SK-N-DZ (cell line): ENCODE data around the gene PAQR4.

Experiments used
- DNase-seq: peaks from one replicate; pipeline ENCODE4 v3.0.0-alpha.2; 2015; ENCODE audit warnings: low spot score

PAQR4 gene

DNA sequence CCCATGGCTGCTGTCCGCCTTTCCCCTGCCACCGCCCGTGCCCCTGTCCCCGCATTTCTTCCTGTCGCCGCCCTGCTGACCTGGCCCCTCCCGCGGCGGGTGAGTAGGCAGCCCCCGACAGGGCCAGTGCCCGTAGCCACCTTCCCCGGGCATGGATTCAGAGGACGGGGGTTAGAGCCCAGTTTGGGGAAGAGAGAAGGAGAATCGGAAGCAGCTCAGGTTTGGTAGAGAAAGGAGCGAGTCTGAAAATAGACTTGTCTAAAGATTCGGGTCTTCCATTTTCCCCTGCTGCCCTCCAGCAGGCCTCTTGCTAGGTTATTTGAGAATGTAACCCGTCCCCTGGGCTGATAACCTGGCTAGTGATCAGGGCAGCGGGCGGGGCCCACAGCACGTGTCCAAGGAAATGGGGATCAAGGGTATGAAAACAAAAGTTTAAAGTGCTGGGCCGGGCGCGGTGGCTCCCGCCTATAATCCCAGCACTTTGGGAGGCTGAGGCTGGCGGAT, 35.7 kb downstream of the PAQR4 start:
- DNase-seq, result no peak

DNA sequence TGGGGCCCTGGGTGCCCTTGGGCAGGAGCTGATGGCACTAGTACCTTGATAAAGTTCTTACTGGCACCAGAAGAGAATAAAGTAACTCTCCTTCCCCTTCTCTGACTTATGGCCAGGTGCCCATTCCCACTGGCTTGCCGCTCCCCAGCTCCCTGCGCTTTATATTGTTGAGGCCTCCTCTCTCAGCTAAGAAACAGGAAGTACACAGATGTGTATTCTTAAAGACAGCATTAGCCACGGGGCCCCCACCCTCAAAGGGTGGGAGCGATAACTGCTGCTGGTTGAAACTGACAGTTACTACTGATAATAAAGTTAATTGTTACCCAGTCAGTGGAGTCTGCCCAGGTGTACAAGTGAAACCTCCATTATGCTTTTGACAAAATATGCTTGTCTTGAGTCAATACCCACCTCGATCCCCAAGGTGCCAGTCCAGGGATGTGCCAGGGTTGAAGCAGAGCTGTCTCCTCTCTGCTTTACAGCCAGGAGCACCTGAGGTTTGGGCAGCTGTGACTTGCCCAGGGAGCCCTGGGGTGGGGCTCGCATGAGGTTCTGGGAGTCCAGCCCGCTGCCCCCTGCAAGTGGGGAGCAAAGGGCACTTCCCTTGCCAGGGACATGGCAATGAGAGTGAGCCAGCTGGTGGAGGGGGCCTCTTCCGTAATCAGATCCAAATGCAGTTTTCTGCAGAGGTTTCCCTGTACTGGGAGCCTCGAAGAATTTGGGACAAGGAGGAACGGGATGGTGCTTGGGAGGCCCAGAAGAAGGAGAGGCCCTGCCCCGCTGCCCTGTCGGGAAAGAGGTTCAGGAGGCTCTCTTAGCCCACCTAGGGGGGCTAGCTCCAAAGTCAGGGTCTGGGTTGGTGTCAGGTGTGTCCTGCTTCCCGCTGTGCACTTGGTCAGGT, 38.2 kb downstream of the PAQR4 start:
- DNase-seq, result no peak

DNA sequence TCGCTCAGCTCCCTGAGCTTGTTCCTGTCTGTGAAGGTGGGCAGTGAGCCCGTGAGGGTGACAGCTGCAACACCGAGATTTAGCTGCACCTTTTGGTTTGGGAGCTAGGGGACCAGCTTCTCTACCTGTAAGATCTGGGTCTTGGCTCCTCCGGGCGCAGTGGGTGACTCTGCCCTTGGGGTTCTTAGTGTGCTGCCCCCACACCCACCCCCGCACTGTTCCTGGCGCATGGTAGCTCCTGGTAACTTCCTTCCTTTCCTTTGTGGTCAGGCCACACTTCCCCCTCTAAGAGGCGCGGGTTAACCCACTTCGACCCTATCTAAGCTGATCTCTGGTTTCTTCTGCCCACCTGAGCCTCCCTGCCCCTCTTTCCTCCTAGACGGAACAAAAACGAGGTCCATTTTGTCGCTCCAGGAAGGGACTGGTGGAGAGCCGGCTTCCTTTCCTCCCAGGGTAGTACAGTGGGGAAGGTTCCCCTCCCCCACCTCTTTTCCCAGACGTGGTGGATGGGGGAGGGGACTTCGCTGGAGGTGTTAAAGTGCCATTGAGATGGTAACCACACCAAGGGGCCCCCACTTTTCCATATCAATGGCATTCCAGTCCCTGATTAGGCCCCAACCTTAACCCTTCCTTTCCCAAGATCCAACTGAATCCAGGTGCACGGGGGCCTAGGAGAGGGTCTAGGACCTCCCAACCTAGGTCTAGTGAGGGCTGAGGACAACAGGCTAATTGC, 39.0 kb downstream of the PAQR4 start:
- DNase-seq, result no peak

DNA sequence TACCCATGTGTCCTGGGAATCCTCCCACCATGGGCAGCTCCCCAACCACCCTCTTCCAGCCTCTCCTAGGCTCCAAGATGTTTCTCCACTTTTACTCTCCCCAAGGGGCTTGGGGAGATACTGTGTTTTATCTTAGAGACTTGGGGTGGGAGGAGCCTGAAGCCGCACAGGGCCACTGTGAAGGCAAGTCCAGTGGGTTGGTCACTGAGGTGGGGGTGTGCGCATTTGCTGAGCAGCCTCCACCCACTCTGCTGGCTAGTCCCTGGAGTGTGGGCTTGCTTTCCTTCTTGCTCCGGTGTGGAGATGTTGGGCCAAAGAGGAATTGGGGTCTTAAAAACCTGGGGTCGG, 39.5 kb downstream of the PAQR4 start:
- no peak for DNase-seq

DNA sequence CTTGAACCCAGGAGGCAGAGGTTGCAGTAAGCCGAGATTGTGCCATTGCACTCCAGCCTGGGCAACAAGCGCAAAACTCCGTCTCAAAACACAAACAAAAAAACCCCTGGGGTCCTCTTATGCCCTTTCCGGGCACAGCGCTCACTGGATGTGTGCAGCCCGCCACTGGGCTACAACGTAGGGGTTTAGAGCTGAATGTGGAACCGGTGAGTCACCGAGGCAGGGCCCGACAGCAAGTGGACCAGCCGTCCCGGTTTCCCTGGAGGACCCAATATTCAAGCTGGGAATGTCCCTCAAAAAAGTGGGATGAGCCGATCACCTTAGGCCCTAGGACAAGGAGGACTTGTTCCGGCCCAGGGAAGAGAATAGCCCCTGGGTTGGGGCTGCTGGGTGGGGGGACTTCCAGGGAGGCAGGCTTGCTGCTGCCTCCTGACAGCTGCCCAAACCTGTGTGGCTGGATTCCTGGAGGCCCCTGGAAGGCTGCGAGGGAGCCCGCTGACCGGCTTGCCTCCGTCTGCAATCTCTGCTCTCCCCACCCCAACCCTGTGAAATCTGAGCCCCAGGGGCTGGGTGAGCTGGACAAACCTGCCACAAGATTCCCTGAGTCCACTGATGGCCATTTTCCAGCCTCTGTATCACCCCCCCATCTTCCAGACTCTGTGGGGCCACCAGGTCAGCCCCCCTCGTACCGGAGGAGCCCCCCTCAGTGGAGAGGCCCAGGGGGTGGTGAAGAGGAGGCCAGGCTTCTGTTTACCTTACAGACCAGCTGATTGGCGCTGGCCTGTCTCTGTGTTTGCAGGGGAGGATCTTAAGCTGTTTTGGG, 40.6 kb downstream of the PAQR4 start:
- no peak for DNase-seq

DNA sequence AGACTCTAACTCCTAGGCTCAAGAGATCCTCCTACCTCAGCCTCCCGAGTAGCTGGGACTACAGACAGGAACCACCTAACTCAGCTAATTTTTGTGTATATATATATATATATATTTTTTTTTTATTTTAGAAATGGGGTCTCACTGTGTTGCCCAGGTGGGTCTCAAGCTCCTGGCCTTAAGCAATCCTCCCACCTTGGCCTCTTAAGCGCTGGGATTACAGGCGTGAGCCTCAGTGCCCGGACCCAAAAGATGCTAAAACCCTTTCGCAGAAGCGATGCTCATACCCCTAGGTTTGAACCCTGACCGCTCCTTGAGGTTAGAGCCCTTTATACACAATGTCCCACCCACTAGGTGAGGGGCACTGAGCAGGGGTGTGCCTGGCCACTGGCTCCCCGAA, 41.4 kb downstream of the PAQR4 start:
- no peak for DNase-seq

DNA sequence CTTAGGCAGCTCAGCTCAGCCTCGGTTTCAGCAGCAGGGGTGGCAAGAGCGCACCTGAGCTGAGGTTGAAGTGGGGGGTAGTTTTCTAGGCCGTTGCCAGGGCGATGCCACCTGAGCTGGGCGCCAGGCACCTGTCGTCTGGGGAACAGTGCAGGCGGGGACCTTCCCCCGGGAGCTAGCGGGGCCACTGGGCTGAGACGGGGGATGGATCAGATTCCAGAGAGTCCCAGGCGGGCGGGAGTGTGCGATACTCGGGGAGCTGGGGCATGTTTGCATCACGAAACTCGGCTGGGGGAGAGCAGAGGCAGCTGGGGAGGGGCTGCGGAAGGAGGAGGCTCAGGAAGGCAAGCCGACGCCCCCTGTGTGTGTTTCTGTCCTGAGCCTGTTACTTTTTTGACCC, 43.1 kb downstream of the PAQR4 start:
- no peak for DNase-seq

DNA sequence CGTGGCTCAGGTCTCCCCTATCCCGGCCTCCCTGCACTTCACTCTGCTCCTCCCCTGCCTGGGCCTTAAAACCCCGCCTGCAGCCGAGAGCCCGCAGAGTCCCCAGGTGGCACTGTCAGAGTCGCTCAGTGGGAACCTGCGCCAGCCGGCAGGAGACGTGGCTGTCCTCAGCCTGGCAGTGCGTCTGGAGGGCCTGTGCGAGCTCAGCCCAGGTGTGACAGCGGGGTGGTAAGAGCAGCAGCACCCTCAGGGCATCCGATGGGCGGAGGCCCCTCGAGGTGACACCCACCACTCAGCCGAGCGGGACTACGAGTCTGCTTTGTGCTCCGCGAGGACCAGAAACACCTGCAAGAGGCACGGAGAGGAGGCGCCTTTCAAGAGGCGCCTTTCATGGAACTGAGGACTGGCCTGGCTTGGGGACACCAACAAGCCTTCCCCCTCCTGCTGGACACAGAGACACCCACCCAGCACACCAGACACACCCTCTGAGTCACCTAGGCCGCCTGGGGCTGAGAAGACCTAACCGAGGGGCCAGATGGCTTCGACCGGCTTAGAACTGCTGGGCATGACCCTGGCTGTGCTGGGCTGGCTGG, 43.8 kb downstream of the PAQR4 start, which contains the start of gene CLDN9:
CLDN9 (plus strand) TSS at position 96 of the 593 bp plus-strand sequence; CDS start at position 536, 440 bp downstream.
- DNase-seq, result no peak

DNA sequence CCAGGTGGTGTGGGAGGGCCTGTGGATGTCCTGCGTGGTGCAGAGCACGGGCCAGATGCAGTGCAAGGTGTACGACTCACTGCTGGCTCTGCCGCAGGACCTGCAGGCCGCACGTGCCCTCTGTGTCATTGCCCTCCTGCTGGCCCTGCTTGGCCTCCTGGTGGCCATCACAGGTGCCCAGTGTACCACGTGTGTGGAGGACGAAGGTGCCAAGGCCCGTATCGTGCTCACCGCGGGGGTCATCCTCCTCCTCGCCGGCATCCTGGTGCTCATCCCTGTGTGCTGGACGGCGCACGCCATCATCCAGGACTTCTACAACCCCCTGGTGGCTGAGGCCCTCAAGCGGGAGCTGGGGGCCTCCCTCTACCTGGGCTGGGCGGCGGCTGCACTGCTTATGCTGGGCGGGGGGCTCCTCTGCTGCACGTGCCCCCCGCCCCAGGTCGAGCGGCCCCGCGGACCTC, 44.4 kb downstream of the PAQR4 start:
- no peak for DNase-seq

DNA sequence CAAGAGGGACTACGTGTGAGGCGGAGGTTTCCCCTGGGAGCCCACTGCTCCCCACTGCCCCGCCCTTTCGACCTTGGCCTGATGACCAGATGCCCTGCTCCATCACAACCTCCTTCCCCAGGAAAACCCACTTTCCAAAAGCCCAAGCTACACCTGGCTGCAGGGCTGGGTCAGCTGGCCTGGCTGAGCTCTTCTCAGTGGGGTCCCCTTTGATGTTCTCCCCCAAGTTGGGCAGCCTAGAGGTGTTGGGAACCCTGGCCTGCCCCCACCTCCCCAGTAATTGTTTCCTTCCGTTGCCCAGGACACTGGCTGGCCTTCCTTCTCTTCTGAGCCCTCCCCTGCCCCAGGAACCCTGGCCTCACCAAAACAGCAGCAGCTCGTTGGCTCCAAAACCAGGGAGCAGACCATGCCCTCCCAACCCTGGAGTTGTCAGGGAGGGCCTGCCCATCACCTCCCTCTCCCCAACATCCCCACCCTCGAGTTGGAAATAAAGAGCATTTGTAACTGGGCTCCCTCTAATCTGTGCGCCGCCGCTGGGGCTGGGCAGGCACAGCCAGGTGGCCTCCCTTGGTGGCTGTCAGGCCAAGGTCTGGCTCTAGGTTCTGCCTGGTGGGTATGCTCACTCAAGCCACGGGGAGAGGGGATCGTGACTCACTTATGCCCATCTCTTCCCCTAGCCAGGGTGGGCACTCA, 45.0 kb downstream of the PAQR4 start:
- no peak for DNase-seq

DNA sequence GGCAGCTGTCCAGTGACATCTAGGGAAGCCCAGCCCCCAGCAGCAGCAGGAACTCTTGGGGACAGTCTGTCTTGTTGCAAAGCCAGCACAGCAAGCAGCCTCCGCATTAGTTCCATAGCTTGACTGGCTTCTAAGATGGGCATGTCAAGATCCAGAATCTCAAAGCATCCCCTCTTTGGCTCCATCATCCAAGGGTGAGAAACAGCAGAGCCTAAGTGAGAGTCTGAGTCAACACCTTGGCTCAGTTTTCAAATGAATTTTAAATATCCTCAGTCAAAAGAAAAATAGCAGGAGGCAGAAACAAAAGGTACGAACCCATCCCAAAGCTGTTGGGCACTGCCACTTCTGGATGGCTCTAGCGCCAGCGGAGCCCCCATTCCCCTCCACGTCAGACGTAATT, 45.8 kb downstream of the PAQR4 start:
- no peak for DNase-seq

DNA sequence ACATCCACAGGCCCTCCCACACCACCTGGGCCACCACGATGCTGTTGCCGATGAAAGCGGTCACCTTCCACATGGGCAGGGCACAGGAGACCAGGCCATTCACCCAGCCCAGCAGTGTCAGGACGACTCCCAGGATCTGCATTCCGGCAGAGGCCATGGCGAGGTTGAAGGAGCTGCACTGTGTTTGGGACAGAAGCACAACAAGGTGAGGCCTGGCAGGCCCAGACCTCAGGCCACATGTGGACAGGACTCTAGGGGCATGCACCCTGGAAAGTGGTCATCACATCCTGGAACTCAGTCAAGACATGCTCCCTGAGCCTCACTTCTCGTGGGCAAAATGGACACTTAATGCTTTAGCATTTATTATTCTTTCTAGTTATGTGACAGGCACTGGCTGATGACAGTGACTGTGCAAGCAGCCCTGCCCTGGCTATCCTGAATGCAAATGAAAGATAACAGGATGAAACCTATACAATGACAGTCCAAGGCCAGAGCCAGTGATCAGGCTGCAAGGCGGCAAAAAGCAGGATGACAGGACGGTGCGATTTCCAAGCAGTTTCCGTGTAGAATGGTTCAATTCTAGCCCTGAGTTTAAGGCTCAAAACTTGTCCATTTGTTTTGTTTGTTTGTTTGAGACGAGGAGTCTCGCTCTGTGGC, 46.8 kb downstream of the PAQR4 start:
- DNase-seq, result no peak

DNA sequence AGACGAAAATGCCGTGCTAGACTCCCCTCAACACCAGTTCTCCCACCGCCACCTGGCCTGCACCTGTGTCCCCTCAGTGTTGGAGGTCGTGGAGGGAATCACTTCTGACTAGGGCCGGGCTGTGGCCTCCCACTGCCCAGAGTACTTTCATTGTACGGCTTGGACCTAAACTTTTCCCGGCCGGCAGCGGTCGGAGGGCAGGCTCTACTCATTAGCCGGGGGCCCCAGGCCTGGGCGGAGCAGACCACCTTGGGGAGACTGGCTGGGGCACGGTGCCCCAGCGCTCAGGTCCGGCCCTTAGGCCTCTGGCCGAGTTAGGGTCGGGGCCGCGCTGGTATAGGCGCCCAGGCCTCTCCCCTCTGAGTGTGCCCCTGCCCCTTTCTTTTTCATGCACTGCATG, 48.2 kb downstream of the PAQR4 start:
- no peak for DNase-seq

DNA sequence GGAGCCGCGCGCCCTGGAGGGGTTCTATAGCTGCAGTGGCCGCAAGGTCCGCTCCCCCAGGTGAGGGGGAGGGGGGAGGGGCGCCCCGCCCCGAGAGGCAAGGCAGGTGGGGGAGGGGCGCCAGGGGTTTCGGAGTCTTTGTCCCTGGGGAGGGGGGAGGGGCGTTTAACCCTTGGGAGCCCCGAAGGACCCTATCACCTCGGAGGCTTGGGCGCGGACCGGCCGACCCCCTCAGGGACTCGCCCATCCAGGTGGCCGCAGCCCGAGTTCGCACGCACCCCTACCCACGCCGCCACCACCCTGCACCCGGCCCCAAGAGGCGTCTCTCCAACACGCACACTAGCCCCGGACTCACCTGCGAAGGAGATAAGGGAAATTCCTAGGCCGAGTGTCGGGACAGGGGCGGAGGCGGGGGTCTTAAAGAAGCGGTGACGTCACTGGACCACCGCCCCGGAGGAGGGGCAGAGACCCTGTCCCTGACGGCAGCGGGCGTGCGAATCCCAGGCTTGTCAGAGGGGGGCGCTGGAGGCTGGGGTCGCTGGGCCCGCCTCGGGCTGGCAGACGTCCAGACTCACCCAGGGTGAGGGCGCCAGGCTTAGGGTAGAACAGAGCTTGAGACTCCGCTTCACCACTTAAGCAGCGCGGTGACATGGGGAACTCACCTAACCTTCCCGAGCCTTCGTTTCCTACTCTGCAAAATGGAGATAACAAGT, 48.8 kb downstream of the PAQR4 start, which contains the start of gene CLDN6:
CLDN6 (minus strand) TSS at position 390 of the 713 bp plus-strand sequence. CDS start 2,162 bp downstream, outside the sequence.
- no peak for DNase-seq

DNA sequence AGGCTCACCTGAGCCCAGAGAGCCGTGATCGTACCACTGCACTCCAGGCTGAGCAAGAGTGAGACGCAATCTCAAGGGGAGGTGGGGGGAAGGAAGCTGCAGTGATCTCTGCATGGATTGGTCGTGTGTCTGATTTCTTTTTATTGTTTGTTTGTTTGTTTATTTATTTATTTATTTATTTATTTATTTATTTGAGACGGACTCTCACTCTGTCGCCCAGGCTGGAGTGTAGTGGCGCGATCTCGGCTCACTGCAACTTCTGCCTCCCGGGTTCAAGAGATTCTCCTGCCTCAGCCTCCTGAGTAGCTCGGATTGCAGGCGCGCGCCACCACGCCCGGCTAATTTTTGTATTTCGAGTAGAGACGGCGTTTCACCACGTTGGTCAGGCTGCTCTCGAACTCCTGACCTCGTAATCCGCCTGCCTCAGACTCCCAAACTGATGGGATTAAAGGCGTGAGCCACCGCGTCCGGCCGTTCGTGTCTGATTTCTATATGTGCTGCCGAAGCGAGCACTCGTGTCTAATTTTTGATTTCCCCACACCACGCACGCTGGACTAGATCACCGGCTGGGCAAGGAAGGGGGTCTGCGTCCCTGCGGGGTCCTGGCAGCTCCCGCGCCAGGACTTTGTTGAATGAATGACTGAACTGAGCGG, 50.6 kb downstream of the PAQR4 start:
- DNase-seq, result no peak

DNA sequence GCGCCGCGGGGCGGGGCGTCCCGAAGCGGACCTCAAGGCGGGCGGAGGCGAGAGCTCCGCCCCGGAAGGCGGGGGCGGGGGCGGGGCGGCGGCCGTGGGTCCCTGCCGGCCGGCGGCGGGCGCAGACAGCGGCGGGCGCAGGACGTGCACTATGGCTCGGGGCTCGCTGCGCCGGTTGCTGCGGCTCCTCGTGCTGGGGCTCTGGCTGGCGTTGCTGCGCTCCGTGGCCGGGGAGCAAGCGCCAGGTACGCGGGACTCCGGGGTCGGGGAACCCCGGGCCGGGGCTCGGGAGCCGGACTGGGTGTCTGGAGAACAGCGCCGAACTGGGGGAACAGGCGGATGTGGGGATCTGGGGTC, 51.1 kb downstream of the PAQR4 start, which contains the start of gene TNFRSF12A:
TNFRSF12A (plus strand) TSS at position 122 of the 357 bp plus-strand sequence; CDS start at position 152, 30 bp downstream.
- DNase-seq, result peak; percentile 63

DNA sequence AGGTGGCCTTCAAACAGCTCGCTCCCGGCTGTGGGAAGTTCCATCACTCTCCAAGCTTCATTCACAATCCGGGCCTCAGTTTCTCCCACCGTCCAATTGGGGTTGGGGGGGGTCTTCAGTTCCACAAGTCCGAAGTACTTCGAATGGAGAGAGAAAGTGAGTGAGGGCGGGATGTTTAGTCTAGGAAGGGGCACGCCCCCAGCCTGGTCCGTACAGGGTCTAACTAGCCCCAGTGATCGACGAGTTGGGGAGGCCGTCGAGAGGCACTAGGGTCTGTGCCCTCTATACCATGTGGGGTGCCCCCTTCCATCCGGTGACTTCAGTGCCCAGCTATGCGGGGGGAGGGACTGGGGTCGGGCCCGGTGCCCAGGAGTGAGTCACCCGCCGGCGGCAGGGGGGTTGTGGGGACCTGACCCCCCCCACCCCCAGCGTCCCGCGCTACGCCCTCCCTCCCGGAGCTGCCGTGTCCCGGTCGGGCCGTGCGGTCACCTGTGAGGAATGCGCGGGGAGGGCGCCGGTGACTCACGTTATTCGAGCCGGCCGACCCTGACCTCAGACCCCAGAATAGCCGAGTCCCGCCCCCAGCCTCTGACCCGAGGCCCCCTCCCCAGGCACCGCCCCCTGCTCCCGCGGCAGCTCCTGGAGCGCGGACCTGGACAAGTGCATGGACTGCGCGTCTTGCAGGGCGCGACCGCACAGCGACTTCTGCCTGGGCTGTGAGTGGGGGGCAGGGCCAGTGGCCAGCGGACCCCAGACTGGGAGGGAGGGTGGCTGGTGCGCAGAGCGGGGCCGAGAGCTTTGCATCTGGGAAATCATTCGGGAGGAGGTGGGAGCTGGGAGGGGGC, 51.7 kb downstream of the PAQR4 start:
- no peak for DNase-seq
